Thyroid gland (tissue), 4 donors: ENCODE results near the gene COPB1.

Source experiments
- POLR2A ChIP-seq, 2 donors: fragments of 450-650 bp; IDR thresholded peaks; one replicate each; pipeline ENCODE4 v1.6.1; 2017; ENCODE audit warnings: antibody characterized with exemption in 2 of 2, mild to moderate bottlenecking in 2 of 2, moderate library complexity in 1 of 2
- TF ChIP-seq, protein P1 (sequence below), 6 experiments: fragments of 200-600 bp in 3 of 6; fragments of 450-650 bp in 3 of 6; sonication (generic) in 3 of 6; IDR thresholded peaks; one replicate each; pipeline ENCODE4 v1.5.1; 2016 to 2019; ENCODE audit warnings: antibody characterized with exemption in 6 of 6, mild to moderate bottlenecking in 2 of 6, inconsistent platforms in 1 of 6, moderate library complexity in 1 of 6

- TF ChIP-seq, protein P1, sequence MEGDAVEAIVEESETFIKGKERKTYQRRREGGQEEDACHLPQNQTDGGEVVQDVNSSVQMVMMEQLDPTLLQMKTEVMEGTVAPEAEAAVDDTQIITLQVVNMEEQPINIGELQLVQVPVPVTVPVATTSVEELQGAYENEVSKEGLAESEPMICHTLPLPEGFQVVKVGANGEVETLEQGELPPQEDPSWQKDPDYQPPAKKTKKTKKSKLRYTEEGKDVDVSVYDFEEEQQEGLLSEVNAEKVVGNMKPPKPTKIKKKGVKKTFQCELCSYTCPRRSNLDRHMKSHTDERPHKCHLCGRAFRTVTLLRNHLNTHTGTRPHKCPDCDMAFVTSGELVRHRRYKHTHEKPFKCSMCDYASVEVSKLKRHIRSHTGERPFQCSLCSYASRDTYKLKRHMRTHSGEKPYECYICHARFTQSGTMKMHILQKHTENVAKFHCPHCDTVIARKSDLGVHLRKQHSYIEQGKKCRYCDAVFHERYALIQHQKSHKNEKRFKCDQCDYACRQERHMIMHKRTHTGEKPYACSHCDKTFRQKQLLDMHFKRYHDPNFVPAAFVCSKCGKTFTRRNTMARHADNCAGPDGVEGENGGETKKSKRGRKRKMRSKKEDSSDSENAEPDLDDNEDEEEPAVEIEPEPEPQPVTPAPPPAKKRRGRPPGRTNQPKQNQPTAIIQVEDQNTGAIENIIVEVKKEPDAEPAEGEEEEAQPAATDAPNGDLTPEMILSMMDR (IDR thresholded peaks at IDR 0.05): no peak
- no peak for TF ChIP-seq POLR2A (IDR thresholded peaks at IDR 0.05)
These were observed 40.4 kb upstream of the COPB1 start for GRCh38 chr11:14539982-14540421.
